MM.1S (cell line): Measurements from ENCODE around the gene ANTXRL.
"Not testable (repeated sequence)": the region's sequence is repeated elsewhere in the genome, so short reads cannot be mapped to it uniquely, and the experiment has no call there.

ENCODE experiments used
- DNase-seq: peaks from one replicate; pipeline ENCODE4 v3.0.0-alpha.2; 2015
- H2AFZ ChIP-seq: fragments of 300-600 bp; sonication (generic); 2 replicates; pipeline ENCODE4 v1.6.0; 2016; ENCODE audit warnings: antibody characterized with exemption, low read length
- H3F3A ChIP-seq: fragments of 300-600 bp; sonication (generic); 2 replicates; pipeline ENCODE4 v1.6.1; 2016; ENCODE audit warnings: mild to moderate bottlenecking, antibody characterized with exemption, low read length, moderate library complexity, mixed read lengths; ENCODE audit not compliant: insufficient read depth
- H3K27ac ChIP-seq: fragments of 300-600 bp; sonication (generic); 2 replicates; pipeline ENCODE4 v1.5.1; 2016; ENCODE audit warnings: mild to moderate bottlenecking, low read length
- H3K27me3 ChIP-seq: fragments of 300-600 bp; sonication (generic); replicated peaks from 2 replicates; pipeline ENCODE4 v1.6.0; 2016; ENCODE audit warnings: low read length; ENCODE audit not compliant: insufficient read depth
- H3K36me3 ChIP-seq: fragments of 300-600 bp; sonication (generic); replicated peaks from 2 replicates; pipeline ENCODE4 v1.6.1; 2016; ENCODE audit warnings: mild to moderate bottlenecking, low read length, mixed read lengths; ENCODE audit not compliant: insufficient read depth
- H3K4me1 ChIP-seq: fragments of 300-600 bp; sonication (generic); 2 replicates; pipeline ENCODE4 v1.6.1; 2016; ENCODE audit warnings: low read length, mixed read lengths
- H3K4me2 ChIP-seq: fragments of 300-600 bp; sonication (generic); 2 replicates; pipeline ENCODE4 v1.6.0; 2016; ENCODE audit warnings: low read depth, low read length
- H3K4me3 ChIP-seq: fragments of 300-600 bp; sonication (generic); 2 replicates; pipeline ENCODE4 v1.5.1; 2016; ENCODE audit warnings: low read length, mixed read lengths
- H3K79me2 ChIP-seq: fragments of 300-600 bp; sonication (generic); 2 replicates; pipeline ENCODE4 v1.6.1; 2016; ENCODE audit warnings: mixed run types, low read length, mixed read lengths
- H3K9ac ChIP-seq: fragments of 300-600 bp; sonication (generic); 2 replicates; pipeline ENCODE4 v1.6.1; 2016; ENCODE audit warnings: low read length, mixed read lengths
- H3K9me2 ChIP-seq: fragments of 300-600 bp; sonication (generic); replicated peaks from 2 replicates; pipeline ENCODE4 v1.6.1; 2016; ENCODE audit warnings: mild to moderate bottlenecking, low read length, mixed read lengths; ENCODE audit not compliant: insufficient read depth
- H3K9me3 ChIP-seq: fragments of 300-600 bp; sonication (generic); replicated peaks from 2 replicates; pipeline ENCODE4 v1.6.1; 2016; ENCODE audit warnings: mild to moderate bottlenecking, low read length, mixed read lengths; ENCODE audit not compliant: insufficient read depth
- H4K20me1 ChIP-seq: fragments of 300-600 bp; sonication (generic); 2 replicates; pipeline ENCODE4 v1.6.1; 2016; ENCODE audit warnings: mild to moderate bottlenecking, low read length, moderate library complexity, mixed read lengths; ENCODE audit not compliant: insufficient read depth
- CTCF ChIP-seq: fragments of 300-600 bp; sonication (generic); IDR thresholded peaks from 2 replicates; pipeline ENCODE4 v1.5.1; 2016; ENCODE audit warnings: antibody characterized with exemption, low read length, mixed read lengths
- EZH2 ChIP-seq: fragments of 300-600 bp; sonication (generic); optimal IDR thresholded peaks from 2 replicates; pipeline ENCODE3; 2017; ENCODE audit warnings: low read depth, mild to moderate bottlenecking, antibody characterized with exemption, low read length, mixed read lengths
- EZH2phosphoT487 ChIP-seq: fragments of 300-600 bp; sonication (generic); IDR thresholded peaks from 2 replicates; pipeline ENCODE4 v1.6.1; 2018; ENCODE audit warnings: antibody characterized with exemption, low read length

ANTXRL gene

GRCh38 chr10:46311501-46311951 lies 24.7 kb downstream of the ANTXRL start:
- Histone ChIP-seq H4K20me1 (no peaks in the 10 kb centered on the region), H3K36me3 (no peaks in the 10 kb centered on the region), H3K9me2 (no peaks in the 10 kb centered on the region), H3K4me2 (no peak overlapping the region), H3K4me1 (no peaks in the 10 kb centered on the region), H3K9ac (no peak overlapping the region), H3K27ac (no peak overlapping the region), H3K4me3 (no peak overlapping the region), H2AFZ (no peak overlapping the region), H3K27me3 (no peaks in the 10 kb centered on the region), H3F3A (no peaks in the 10 kb centered on the region), H3K79me2 (no peaks in the 10 kb centered on the region), H3K9me3 (no peaks in the 10 kb centered on the region)
- no peak for DNase-seq
- TF ChIP-seq EZH2phosphoT487 (no peak), EZH2 (no peak), CTCF (no peak)

- DNase-seq, H3K4me2 ChIP-seq, H3K4me3 ChIP-seq, H3K79me2 ChIP-seq, H3K9me2 ChIP-seq, H3K27me3 ChIP-seq, H3K27ac ChIP-seq, H3K9ac ChIP-seq, H3F3A ChIP-seq, H4K20me1 ChIP-seq, H3K9me3 ChIP-seq, H3K36me3 ChIP-seq, H3K4me1 ChIP-seq, H2AFZ ChIP-seq: not testable (repeated sequence)
Observed at GRCh38 chr10:46311961-46312431, 25.2 kb downstream of the ANTXRL start.

- Histone ChIP-seq H3K9ac (no peak overlapping the region), H3F3A (no peaks in the 10 kb centered on the region), H3K36me3 (no peaks in the 10 kb centered on the region), H3K4me3 (no peak overlapping the region), H3K27ac (no peak overlapping the region), H3K79me2 (no peaks in the 10 kb centered on the region), H4K20me1 (no peaks in the 10 kb centered on the region), H3K9me2 (no peaks in the 10 kb centered on the region), H3K4me2 (no peak overlapping the region), H3K4me1 (no peaks in the 10 kb centered on the region), H3K9me3 (no peaks in the 10 kb centered on the region), H2AFZ (no peak overlapping the region), H3K27me3 (no peaks in the 10 kb centered on the region)
- DNase-seq = no peak
- TF ChIP-seq EZH2 = no peak
- TF ChIP-seq EZH2phosphoT487 = no peak
Observed at GRCh38 chr10:46312953-46313352, 26.2 kb downstream of the ANTXRL start.

GRCh38 chr10:46314071-46314470 lies 27.3 kb downstream of the ANTXRL start:
- H3K79me2 ChIP-seq = no peaks in the 10 kb centered on the region
- no peak overlapping the region for H2AFZ ChIP-seq
- no peaks in the 10 kb centered on the region for H4K20me1 ChIP-seq
- no peak for DNase-seq
- H3K4me2 ChIP-seq = no peak overlapping the region
- no peaks in the 10 kb centered on the region for H3K9me2 ChIP-seq
- no peaks in the 10 kb centered on the region for H3K9me3 ChIP-seq
- H3K27me3 ChIP-seq = no peaks in the 10 kb centered on the region
- no peaks in the 10 kb centered on the region for H3K4me1 ChIP-seq
- H3K27ac ChIP-seq = no peak overlapping the region
- H3K4me3 ChIP-seq = no peak overlapping the region
- H3F3A ChIP-seq = no peaks in the 10 kb centered on the region
- TF ChIP-seq EZH2phosphoT487 (no peak), CTCF (no peak), EZH2 (no peak)
- no peaks in the 10 kb centered on the region for H3K36me3 ChIP-seq
- no peak overlapping the region for H3K9ac ChIP-seq

- not testable (repeated sequence) for H3K9ac ChIP-seq, H4K20me1 ChIP-seq, H3K79me2 ChIP-seq, H2AFZ ChIP-seq, H3K9me3 ChIP-seq, H3K4me3 ChIP-seq, H3K27me3 ChIP-seq, H3K36me3 ChIP-seq, H3K27ac ChIP-seq, H3K4me2 ChIP-seq, DNase-seq, H3K9me2 ChIP-seq, H3K4me1 ChIP-seq, H3F3A ChIP-seq
Observed at GRCh38 chr10:46315071-46315860, 28.5 kb downstream of the ANTXRL start.
